Endothelial cell of umbilical vein (primary cell): ENCODE results near the gene ZNF304. TPM values are rescaled to one million over a fixed set of nuclear protein-coding genes. Genes with fewer than 3 reads are reported as not detected.
A peak's percentile ranks its signal among the peaks of the same experiment; 100 is the strongest.

ENCODE experiments used
- Bru-seq: library from RNA; stranded (reverse); fragments of 400-500 nt; gene quantifications from one replicate; lab custom pipeline; 2021; lab: Mats Ljungman, UMichigan
- BruChase-seq, 2 experiments: library from RNA; stranded (reverse); fragments of 400-500 nt; gene quantifications; one replicate each; lab custom pipeline; 2021; lab: Mats Ljungman, UMichigan
- BruUV-seq: library from RNA; stranded (reverse); fragments of 400-500 nt; replicated peaks from 2 replicates; lab custom pipeline; 2021; lab: Mats Ljungman, UMichigan
- CTCF ChIA-PET: fragments of 300-600, 350-600 bp; sonication (Branson Sonifier 250); formaldehyde crosslinking; loops from one replicate; lab custom pipeline; 2021; ENCODE audit warnings: antibody characterized with exemption, inconsistent platforms; lab: Charles Lee
- POLR2A ChIA-PET: fragments of 300-600, 350-600 bp; sonication (Branson Sonifier 250); formaldehyde crosslinking; loops from one replicate; lab custom pipeline; 2021; ENCODE audit warnings: antibody characterized with exemption, inconsistent platforms; lab: Charles Lee
- DNase-seq: peaks from one replicate; pipeline ENCODE4 v3.0.0-alpha.2; 2011; ENCODE audit warnings: low read depth, low spot score
- FAIRE-seq: peaks from 2 replicates; lab custom pipeline; 2011; peaks lifted over from hg19 to GRCh38; lab: Jason Lieb, UNC
- H2AFZ ChIP-seq: 2 replicates; pipeline ENCODE4 v1.6.0; 2012; ENCODE audit warnings: low read depth, low read length, control low read depth, inconsistent platforms
- H3K27ac ChIP-seq: 2 replicates; pipeline ENCODE4 v1.5.1; 2011; ENCODE audit warnings: low read depth, mild to moderate bottlenecking, control low read depth, low read length, moderate library complexity; ENCODE audit not compliant: insufficient read depth
- H3K27me3 ChIP-seq, 2 experiments: 2 replicates each; pipeline versions ENCODE4 v1.6.0 to v1.6.1; 2011; ENCODE audit warnings: low read length in 2 of 2, mixed read lengths in 1 of 2; ENCODE audit not compliant: control insufficient read depth in 2 of 2, insufficient read depth in 2 of 2
- H3K36me3 ChIP-seq, 2 experiments: 2 replicates in 1 of 2; 3 replicates in 1 of 2; pipeline ENCODE4 v1.5.1; 2011; ENCODE audit warnings: low read length in 2 of 2, mild to moderate bottlenecking in 1 of 2, moderate library complexity in 1 of 2; ENCODE audit not compliant: control insufficient read depth in 2 of 2, insufficient read depth in 2 of 2; ENCODE audit errors: extremely low read depth in 1 of 2
- H3K4me1 ChIP-seq: 3 replicates; pipeline ENCODE4 v1.5.1; 2011; ENCODE audit warnings: mild to moderate bottlenecking, low read length; ENCODE audit not compliant: control insufficient read depth, insufficient read depth; ENCODE audit errors: extremely low read depth
- H3K4me2 ChIP-seq: 2 replicates; pipeline ENCODE4 v1.6.1; 2011; ENCODE audit warnings: low read length, control low read depth, mixed read lengths; ENCODE audit not compliant: insufficient read depth
- H3K4me3 ChIP-seq, 3 experiments: fragments of 200-600 bp in 1 of 3; sonication (generic), shearing (Covaris generic) in 1 of 3; replicated peaks in 1 of 3; 2 replicates each; pipeline ENCODE4 v1.5.1; 2011 to 2016; ENCODE audit warnings: control low read depth in 3 of 3, low read length in 3 of 3, mild to moderate bottlenecking in 2 of 3, inconsistent platforms in 1 of 3, low read depth in 1 of 3, moderate library complexity in 1 of 3; ENCODE audit not compliant: insufficient read depth in 1 of 3
- H3K79me2 ChIP-seq: 2 replicates; pipeline ENCODE4 v1.6.0; 2012; ENCODE audit warnings: low read length, inconsistent platforms; ENCODE audit not compliant: control insufficient read depth, insufficient read depth
- H3K9ac ChIP-seq: replicated peaks from 2 replicates; pipeline ENCODE3; 2011; ENCODE audit warnings: low read length, control low read depth; ENCODE audit not compliant: insufficient read depth; ENCODE audit errors: extremely low read depth
- H3K9me1 ChIP-seq: replicated peaks from 3 replicates; pipeline ENCODE4 v1.6.0; 2011; ENCODE audit warnings: mild to moderate bottlenecking, low read length; ENCODE audit not compliant: control insufficient read depth, insufficient read depth; ENCODE audit errors: extremely low read depth
- H3K9me3 ChIP-seq: replicated peaks from 2 replicates; pipeline ENCODE4 v1.5.1; 2012; ENCODE audit warnings: low read length, inconsistent platforms; ENCODE audit not compliant: control insufficient read depth, insufficient read depth
- H4K20me1 ChIP-seq: replicated peaks from 2 replicates; pipeline ENCODE3; 2011; ENCODE audit warnings: mild to moderate bottlenecking, low read length; ENCODE audit not compliant: control insufficient read depth, insufficient read depth; ENCODE audit errors: extremely low read depth
- CTCF ChIP-seq, 2 donors: IDR thresholded peaks; 1 replicate in 1 of 2; 2 replicates in 1 of 2; pipeline ENCODE4 v1.5.1; 2011; ENCODE audit warnings: low read length in 2 of 2, mild to moderate bottlenecking in 2 of 2, moderate library complexity in 2 of 2, control low read depth in 1 of 2, inconsistent platforms in 1 of 2, low read depth in 1 of 2; ENCODE audit not compliant: insufficient read depth in 1 of 2; ENCODE audit errors: extremely low read depth in 1 of 2
- EZH2 ChIP-seq: IDR thresholded peaks from 2 replicates; pipeline ENCODE4 v1.6.1; 2012; ENCODE audit warnings: borderline replicate concordance, low read depth, mild to moderate bottlenecking, moderate library complexity, low read length, inconsistent platforms; ENCODE audit not compliant: severe bottlenecking
- FOS ChIP-seq: IDR thresholded peaks from 2 replicates; pipeline ENCODE4 v1.6.1; 2011; ENCODE audit warnings: mild to moderate bottlenecking, low read length, moderate library complexity, borderline replicate concordance; ENCODE audit not compliant: insufficient read depth
- GATA2 ChIP-seq: IDR thresholded peaks from 2 replicates; pipeline ENCODE4 v1.7.0; 2011; ENCODE audit warnings: low read depth, mild to moderate bottlenecking, moderate library complexity, mixed read lengths, low read length; ENCODE audit not compliant: insufficient read length, insufficient read depth
- JUN ChIP-seq: IDR thresholded peaks from 2 replicates; pipeline ENCODE4 v1.6.1; 2011; ENCODE audit warnings: borderline replicate concordance, low read depth; ENCODE audit not compliant: insufficient read length, insufficient read depth
- MYC ChIP-seq: IDR thresholded peaks from one replicate; pipeline ENCODE4 v1.6.1; 2011; ENCODE audit warnings: mild to moderate bottlenecking, low read depth, low read length
- POLR2A ChIP-seq: IDR thresholded peaks from 2 replicates; pipeline ENCODE4 v1.6.1; 2012; ENCODE audit warnings: low read depth, mild to moderate bottlenecking, control low read depth, low read length
- POLR2AphosphoS5 ChIP-seq: IDR thresholded peaks from 2 replicates; pipeline ENCODE4 v1.6.1; 2012; ENCODE audit warnings: low read depth, mild to moderate bottlenecking, control low read depth, low read length, moderate library complexity; ENCODE audit not compliant: insufficient read depth
- dilution Hi-C: fragments of 300-500 bp; cut with MboI; formaldehyde crosslinking; loops from one replicate; pipeline ENCODE4 v1.15.0; 2019; ENCODE audit warnings: low sequenced_read_pairs; ENCODE audit not compliant: extremely low pct_ligation_motif_present
- intact Hi-C: fragments of 100-400 bp; cut with micrococcal nuclease; formaldehyde crosslinking; loops from one replicate; pipeline ENCODE4 v1.10.0; 2022
- long read RNA-seq: library from polyadenylated mRNA; stranded (forward); transcript quantifications from one replicate; pipeline ENCODE4 v2.0.0, GENCODE V29; 2021
- polyA minus RNA-seq, 3 experiments: library from RNA; depleted of rRNA, polyadenylated mRNA; stranded (reverse); fragments of >200 nt; gene quantifications; 1 replicate in 1 of 3; 2 replicates in 2 of 3; pipeline ENCODE4 v1.2.3, GENCODE V29; 2011
- polyA plus RNA-seq, 4 experiments: library from polyadenylated mRNA; depleted of rRNA in 3 of 4; stranded (reverse) in 3 of 4; unstranded in 1 of 4; fragments of >200 nt; gene quantifications; 2 replicates each; pipeline versions ENCODE4 v1.2.1 to v1.2.3, GENCODE V29; 2011 to 2012; ENCODE audit warnings: missing spikeins in 1 of 4
- total RNA-seq: library from RNA; stranded (reverse); gene quantifications from 2 replicates; pipeline ENCODE4 v1.2.3, GENCODE V29; 2021
- TF ChIP-seq, protein P1 (sequence below): IDR thresholded peaks from 2 replicates; pipeline ENCODE4 v1.6.1; 2011; ENCODE audit not compliant: insufficient read depth, insufficient read length

Gene ZNF304
- total RNA-seq: 5.3 and 5.6 TPM in 2 replicates
- 2.4 and 2.5 TPM in 2 replicates for polyA plus RNA-seq
- polyA plus RNA-seq (2011; cell fraction: cytosol; rRNA removed): 2.1 and 2.7 TPM in 2 replicates
- 4.0 and 4.2 TPM in 2 replicates for polyA plus RNA-seq (2011; cell fraction: nucleus; rRNA removed)
- polyA plus RNA-seq (2012): 3.4 and 3.7 TPM in 2 replicates
- 10.1 and 10.8 TPM in 2 replicates for polyA minus RNA-seq
- 3.2 TPM for polyA minus RNA-seq (2011; cell fraction: cytosol; rRNA and poly(A)+ RNA removed)
- polyA minus RNA-seq (2011; cell fraction: nucleus; rRNA and poly(A)+ RNA removed): 4.5 and 5.0 TPM in 2 replicates
- Bru-seq, nascent RNA: percentile 65 among the genes with signal in this experiment
- percentile 71 among the genes with signal in this experiment for BruChase-seq, experiment 1, labeled RNA remaining after a 6-hour chase
- BruChase-seq, experiment 2, labeled RNA remaining after a 2-hour chase: percentile 72 among the genes with signal in this experiment
- long read RNA-seq, full-length matches to known transcripts: 4 of 5 reads
- long read RNA-seq, partial matches to known transcripts: 0 of 5 reads
- long read RNA-seq, other reads (novel, unspliced or antisense): 1 of 5 reads

DNA sequence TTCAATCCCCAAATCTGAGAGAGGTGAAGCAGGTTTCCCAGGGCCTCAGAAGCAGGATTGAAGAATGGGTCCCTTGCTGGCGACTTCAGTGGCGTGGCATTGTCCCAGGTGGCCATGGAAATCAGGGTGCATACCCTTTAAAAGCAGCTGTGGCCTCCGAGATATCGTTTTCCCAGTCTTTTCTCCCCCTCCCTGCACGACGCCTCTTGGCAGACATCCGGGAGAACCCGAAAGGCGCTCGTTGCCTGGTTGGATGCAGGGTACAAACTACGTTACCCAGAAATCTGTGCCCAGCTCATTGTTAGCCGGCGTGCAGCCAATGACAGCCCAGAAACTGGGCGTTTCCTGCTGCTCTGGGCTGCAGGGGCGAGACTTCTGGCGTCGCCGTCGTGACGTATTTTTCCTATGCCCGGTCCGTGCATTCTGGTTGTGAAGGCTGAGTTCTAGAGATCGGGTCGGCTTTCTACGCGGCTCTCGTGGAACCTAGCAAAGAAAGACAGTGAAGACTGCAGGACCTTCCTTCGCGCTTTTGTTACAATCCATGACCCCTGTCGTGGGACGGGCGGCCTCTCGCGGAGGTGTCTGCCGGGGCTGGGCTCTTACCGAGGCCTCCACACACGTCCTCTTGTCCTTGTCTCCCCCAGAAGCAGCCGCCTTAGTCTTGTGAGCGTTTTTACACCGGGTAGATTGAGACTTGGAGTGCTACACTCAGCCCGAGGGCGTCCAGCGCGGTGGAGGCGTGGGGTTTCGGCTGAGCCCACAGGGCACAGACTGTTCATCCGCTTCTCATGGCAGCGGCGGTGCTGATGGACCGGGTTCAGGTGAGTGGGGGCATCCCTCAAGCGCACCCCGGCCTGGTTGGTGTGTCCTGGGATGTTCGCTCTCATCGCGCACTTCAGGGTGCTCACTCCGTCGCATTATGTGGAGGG is at the start of gene ZNF304:
ZNF304 (plus strand) TSS at position 395 of the 929 bp plus-strand sequence; CDS start at position 789, 394 bp downstream.
- H3K4me1 ChIP-seq: peaks cover 8% of the 10 kb centered on the region
- H3K9ac ChIP-seq: peak within 1 kb of the TSS; percentile 67
- H3K27ac ChIP-seq: peak within 1 kb of the TSS; percentile 23
- POLR2A ChIA-PET: interaction anchor here (0.6 to 1.2 kb wide), 2 partner anchors 12 to 38 kb away, joined by 3 read pairs; partner anchors contain the start of genes TRAPPC2B, ZNF547 and ZNF548
- peak within 1 kb of the TSS; percentile 97 for H2AFZ ChIP-seq
- H3K36me3 ChIP-seq: peaks cover 2 to 18% of the 10 kb centered on the region in 2 experiments
- H3K27me3 ChIP-seq: no peaks in the 10 kb centered on the region
- peak; percentile 95 for DNase-seq
- H3K9me1 ChIP-seq: no peaks in the 10 kb centered on the region
- CTCF ChIA-PET: interaction anchor here (0.8 to 1.2 kb wide), 4 partner anchors 15 to 331 kb away, joined by 3 to 4 read pairs (median 3); partner anchors contain the start of genes ZNF548 and ZNF551
- no peaks in the 10 kb centered on the region for H3K9me3 ChIP-seq
- H3K4me3 ChIP-seq: peak within 1 kb of the TSS; percentile 42 to 73 (median 64)
- peak; percentile 48 for TF ChIP-seq POLR2AphosphoS5
- TF ChIP-seq MYC: no peak
- no peak for TF ChIP-seq GATA2
- TF ChIP-seq CTCF (IDR thresholded peaks at IDR 0.05; ENCODE audit: extremely low read depth in 1 of 2, insufficient read depth in 1 of 2, low read depth in 1 of 2, low read length in 2 of 2): no peak
- no peak for TF ChIP-seq FOS
- peak; percentile 73 for TF ChIP-seq POLR2A
- TF ChIP-seq, protein P1, sequence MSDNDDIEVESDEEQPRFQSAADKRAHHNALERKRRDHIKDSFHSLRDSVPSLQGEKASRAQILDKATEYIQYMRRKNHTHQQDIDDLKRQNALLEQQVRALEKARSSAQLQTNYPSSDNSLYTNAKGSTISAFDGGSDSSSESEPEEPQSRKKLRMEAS: peak; percentile 55
- no peak for TF ChIP-seq JUN
- no peak for TF ChIP-seq EZH2
- no peaks in the 10 kb centered on the region for H4K20me1 ChIP-seq
- peak; percentile 99 for FAIRE-seq
- H3K79me2 ChIP-seq: peaks cover 11% of the 10 kb centered on the region
- peak within 1 kb of the TSS; percentile 46 for H3K4me2 ChIP-seq
- dilution Hi-C loops: no loop called here
- intact Hi-C loops: loop anchor here (1.0 to 5.0 kb wide), 4 partner anchors 12 to 109 kb away; partner anchors contain the start of genes TRAPPC2B, ZNF460, ZNF547 and ZNF548
- TSS peak; percentile 68 for BruUV-seq
